Body of pancreas (tissue), 4 donors: ENCODE data around the gene NRG3. TPM values are rescaled to one million over a fixed set of nuclear protein-coding genes. Genes with fewer than 3 reads are reported as not detected.

ENCODE experiments used
- ATAC-seq: fragments of 150-250 bp; one replicate; pipeline ENCODE4 v1.9.1; 2016
- DNase-seq, 4 donors: peaks; one replicate each; pipeline ENCODE4 v3.0.0-alpha.2; 2019
- H3K27ac ChIP-seq, 4 donors: fragments of 200-600 bp; sonication (generic); 1 replicate in 3 of 4; 2 replicates in 1 of 4; pipeline versions ENCODE4 v1.5.1 to v1.6.1; 2016 to 2019; ENCODE audit warnings: mild to moderate bottlenecking in 1 of 4, mixed read lengths in 1 of 4, moderate library complexity in 1 of 4
- H3K27me3 ChIP-seq, 2 donors: fragments of 200-600 bp; sonication (generic); one replicate each; pipeline ENCODE4 v1.6.0; 2016; ENCODE audit warnings: mild to moderate bottlenecking in 1 of 2
- H3K36me3 ChIP-seq, 2 donors: fragments of 200-600 bp; sonication (generic); replicated peaks in 1 of 2; 2 replicates each; pipeline ENCODE4 v1.5.1; 2016; ENCODE audit warnings: low read depth in 2 of 2; ENCODE audit not compliant: insufficient read depth in 1 of 2
- H3K4me1 ChIP-seq: fragments of 200-600 bp; sonication (generic); one replicate; pipeline ENCODE4 v1.6.0; 2016
- H3K4me3 ChIP-seq, 2 donors: fragments of 200-600 bp; sonication (generic); 1 replicate in 1 of 2; 2 replicates in 1 of 2; pipeline ENCODE4 v1.5.1; 2016 to 2019
- H3K9me3 ChIP-seq, 3 donors: fragments of 200-600 bp; sonication (generic); 1 replicate in 2 of 3; 2 replicates in 1 of 3; pipeline ENCODE4 v1.5.1; 2016
- POLR2A ChIP-seq, 3 donors: fragments of 450-650 bp; IDR thresholded peaks; one replicate each; pipeline ENCODE4 v1.6.1; 2016; ENCODE audit warnings: antibody characterized with exemption in 3 of 3, mild to moderate bottlenecking in 2 of 3
- WGBS, 2 donors: methylation state at CpG; one replicate each; pipeline ENCODE4 v1.1.5; 2017; 5-methylcytosine and 5-hydroxymethylcytosine counted together
- intact Hi-C: fragments of 100-400 bp; cut with DNase I; formaldehyde crosslinking; loops from one replicate; pipeline ENCODE4 v1.15.1; 2023
- total RNA-seq, 2 donors: library from RNA; depleted of rRNA; stranded (reverse); fragments of >200 nt; gene quantifications; one replicate each; pipeline ENCODE4 v1.1.0, GENCODE V29; 2016
- TF ChIP-seq, protein P1 (sequence below), 7 experiments: fragments of 450-650 bp in 4 of 7; fragments of 200-600 bp in 3 of 7; sonication (generic) in 3 of 7; IDR thresholded peaks; one replicate each; pipeline ENCODE4 v1.5.1; 2016 to 2019; ENCODE audit warnings: antibody characterized with exemption in 7 of 7

NRG3 gene
- total RNA-seq, 2 donors from 2014 or later = 0.26 TPM; not detected in 1

GRCh38 chr10:82161264-82161663, 286.3 kb downstream of the NRG3 start:
- Histone ChIP-seq H3K4me3 (no peak overlapping the region), H3K9me3 (no peaks in the 10 kb centered on the region), H3K36me3 (no peaks in the 10 kb centered on the region), H3K27me3 (no peaks in the 10 kb centered on the region), H3K4me1 (no peaks in the 10 kb centered on the region), H3K27ac (no peak overlapping the region)
- ATAC-seq (no peak), DNase-seq (no peak)
- TF ChIP-seq POLR2A (IDR thresholded peaks at IDR 0.05) = no peak
- TF ChIP-seq, protein P1, sequence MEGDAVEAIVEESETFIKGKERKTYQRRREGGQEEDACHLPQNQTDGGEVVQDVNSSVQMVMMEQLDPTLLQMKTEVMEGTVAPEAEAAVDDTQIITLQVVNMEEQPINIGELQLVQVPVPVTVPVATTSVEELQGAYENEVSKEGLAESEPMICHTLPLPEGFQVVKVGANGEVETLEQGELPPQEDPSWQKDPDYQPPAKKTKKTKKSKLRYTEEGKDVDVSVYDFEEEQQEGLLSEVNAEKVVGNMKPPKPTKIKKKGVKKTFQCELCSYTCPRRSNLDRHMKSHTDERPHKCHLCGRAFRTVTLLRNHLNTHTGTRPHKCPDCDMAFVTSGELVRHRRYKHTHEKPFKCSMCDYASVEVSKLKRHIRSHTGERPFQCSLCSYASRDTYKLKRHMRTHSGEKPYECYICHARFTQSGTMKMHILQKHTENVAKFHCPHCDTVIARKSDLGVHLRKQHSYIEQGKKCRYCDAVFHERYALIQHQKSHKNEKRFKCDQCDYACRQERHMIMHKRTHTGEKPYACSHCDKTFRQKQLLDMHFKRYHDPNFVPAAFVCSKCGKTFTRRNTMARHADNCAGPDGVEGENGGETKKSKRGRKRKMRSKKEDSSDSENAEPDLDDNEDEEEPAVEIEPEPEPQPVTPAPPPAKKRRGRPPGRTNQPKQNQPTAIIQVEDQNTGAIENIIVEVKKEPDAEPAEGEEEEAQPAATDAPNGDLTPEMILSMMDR (IDR thresholded peaks at IDR 0.05) = no peak
- 38 to 48% methylated on average over 2 of the region's 2 CpGs for WGBS, 2 donors
- intact Hi-C loops = no loop called here

DNA sequence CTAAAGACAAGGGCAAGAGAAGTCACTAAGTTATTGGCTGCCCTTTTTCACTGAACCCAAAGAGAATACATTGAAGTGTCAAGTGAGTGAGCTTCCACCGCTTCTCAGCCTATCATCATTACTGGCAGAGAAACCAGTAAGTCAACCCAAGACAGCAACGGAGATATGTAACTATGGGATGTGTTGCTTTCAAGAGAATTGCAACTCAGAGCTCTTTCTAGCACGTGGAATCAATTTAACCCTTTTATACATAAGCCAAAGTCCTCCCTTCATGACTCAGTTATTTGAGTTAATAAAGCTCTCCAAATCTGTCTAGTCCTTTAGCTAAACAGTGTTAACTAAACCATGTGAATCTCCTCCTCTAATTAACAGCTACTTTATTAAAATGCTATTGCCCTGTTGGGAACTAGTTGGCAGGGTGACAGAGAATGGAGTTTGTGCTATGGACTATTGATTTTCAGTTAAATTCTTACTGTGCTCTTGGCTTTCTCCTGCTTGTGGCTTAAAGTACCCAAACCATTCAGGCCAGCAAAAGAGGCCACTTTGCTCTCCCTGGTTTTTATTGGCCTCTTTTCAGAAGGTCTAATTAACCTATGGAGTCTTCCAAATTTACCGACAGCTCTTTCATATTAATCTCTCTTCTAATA, 287.7 kb downstream of the NRG3 start:
- Histone ChIP-seq H3K4me3 (no peak overlapping the region), H3K4me1 (no peaks in the 10 kb centered on the region), H3K9me3 (no peaks in the 10 kb centered on the region), H3K27ac (no peak overlapping the region), H3K36me3 (no peaks in the 10 kb centered on the region), H3K27me3 (no peaks in the 10 kb centered on the region)
- DNase-seq = no peak
- intact Hi-C loops = no loop called here
- TF ChIP-seq POLR2A (IDR thresholded peaks at IDR 0.05) = no peak
- TF ChIP-seq, protein P1 (IDR thresholded peaks at IDR 0.05) = no peak
- no peak for ATAC-seq
- 27 to 28% methylated on average over 4 of the region's 4 CpGs for WGBS, 2 donors

- WGBS, 2 donors = 75 to 80% methylated on average over 3 of the region's 3 CpGs
- no peaks in the 10 kb centered on the region for H3K9me3 ChIP-seq
- no peaks in the 10 kb centered on the region for H3K36me3 ChIP-seq
- ATAC-seq = no peak
- H3K27ac ChIP-seq = no peak overlapping the region
- no peak for DNase-seq
- no peaks in the 10 kb centered on the region for H3K4me1 ChIP-seq
- no peak overlapping the region for H3K4me3 ChIP-seq
- no peak for TF ChIP-seq POLR2A (IDR thresholded peaks at IDR 0.05)
- TF ChIP-seq, protein P1 (IDR thresholded peaks at IDR 0.05) = no peak
- H3K27me3 ChIP-seq = no peaks in the 10 kb centered on the region
- intact Hi-C loops = no loop called here
Observed at GRCh38 chr10:82171899-82172298, 296.9 kb downstream of the NRG3 start.

DNA sequence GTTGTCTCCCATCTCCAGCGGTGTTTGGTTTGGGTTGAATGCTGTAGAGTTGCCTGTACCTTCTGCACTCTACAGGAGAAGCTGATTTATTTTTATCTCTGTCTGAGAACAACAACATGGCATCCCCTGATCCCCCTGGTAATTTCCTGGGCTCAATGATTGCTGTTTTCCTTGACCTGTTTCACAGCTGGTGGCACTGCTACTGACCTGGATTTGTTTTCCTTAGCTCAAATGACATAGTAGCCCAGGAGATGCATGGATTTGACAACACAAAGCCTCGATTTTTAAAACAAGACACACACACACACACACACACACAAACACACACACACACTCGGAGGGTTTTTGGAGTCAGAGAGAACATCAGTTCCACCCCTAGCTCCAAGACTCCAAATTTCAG, 301.6 kb downstream of the NRG3 start:
- no peaks in the 10 kb centered on the region for H3K4me1 ChIP-seq
- DNase-seq (no peak), ATAC-seq (no peak)
- H3K9me3 ChIP-seq = no peaks in the 10 kb centered on the region
- H3K36me3 ChIP-seq = no peaks in the 10 kb centered on the region
- H3K27ac ChIP-seq = no peak overlapping the region
- no peak for TF ChIP-seq POLR2A (IDR thresholded peaks at IDR 0.05)
- TF ChIP-seq, protein P1 (IDR thresholded peaks at IDR 0.05) = no peak
- H3K27me3 ChIP-seq = no peaks in the 10 kb centered on the region
- intact Hi-C loops = no loop called here
- no peak overlapping the region for H3K4me3 ChIP-seq
- WGBS, 2 donors = 44 to 52% methylated on average over 3 of the region's 3 CpGs
